IMR-90 (cell line): ENCODE results near the gene PDCL2. TPM values are rescaled to one million over a fixed set of nuclear protein-coding genes. Genes with fewer than 3 reads are reported as not detected.

Source experiments
- ATAC-seq: fragments of 200-7000 bp; cut with Tn5 transposase; 2 replicates; pipeline ENCODE4 v1.9.1; 2020; ENCODE audit warnings: low read depth, mild to moderate bottlenecking, moderate library complexity
- BruUV-seq: library from RNA; stranded (reverse); fragments of 400-500 nt; replicated peaks from 2 replicates; lab custom pipeline; 2021; lab: Mats Ljungman, UMichigan
- CTCF ChIA-PET: fragments of 300-600 bp; formaldehyde crosslinking; extraction: SDS; loops from one replicate; lab custom pipeline; 2021; ENCODE audit warnings: antibody characterized with exemption; lab: Yijun Ruan, JAX
- POLR2A ChIA-PET: fragments of 300-600 bp; sonication (Branson Sonifier 250); formaldehyde crosslinking; loops from one replicate; lab custom pipeline; 2022; ENCODE audit warnings: antibody characterized with exemption; ENCODE audit not compliant: unreplicated experiment; lab: Charles Lee
- DNase-seq: peaks from one replicate; pipeline ENCODE4 v3.0.0; 2013
- H2AFZ ChIP-seq: replicated peaks from 2 replicates; pipeline ENCODE3; 2013; ENCODE audit warnings: low read length, mild to moderate bottlenecking; ENCODE audit not compliant: poor library complexity
- H2AK5ac ChIP-seq: 2 replicates; pipeline ENCODE4 v1.6.1; 2013; ENCODE audit warnings: low read depth, low read length, inconsistent platforms
- H2AK9ac ChIP-seq: replicated peaks from 2 replicates; pipeline ENCODE3; 2013; ENCODE audit warnings: mild to moderate bottlenecking, low read depth, low read length, moderate library complexity; ENCODE audit not compliant: poor library complexity
- H2BK120ac ChIP-seq: 2 replicates; pipeline ENCODE4 v1.6.1; 2013; ENCODE audit warnings: low read depth, low read length, inconsistent platforms
- H2BK15ac ChIP-seq: 3 replicates; pipeline ENCODE4 v1.6.1; 2013; ENCODE audit warnings: low read depth, low read length, inconsistent platforms
- H2BK20ac ChIP-seq: 2 replicates; pipeline ENCODE4 v1.6.1; 2013; ENCODE audit warnings: low read depth, mild to moderate bottlenecking, inconsistent platforms, low read length, moderate library complexity
- H2BK5ac ChIP-seq: 2 replicates; pipeline ENCODE4 v1.6.1; 2013; ENCODE audit warnings: mild to moderate bottlenecking, low read depth, low read length, inconsistent platforms; ENCODE audit not compliant: poor library complexity, severe bottlenecking
- H3K14ac ChIP-seq: replicated peaks from 2 replicates; pipeline ENCODE4 v1.6.1; 2013; ENCODE audit warnings: low read depth, low read length, inconsistent platforms
- H3K18ac ChIP-seq: 2 replicates; pipeline ENCODE4 v1.6.1; 2013; ENCODE audit warnings: low read depth, low read length, control low read depth
- H3K23ac ChIP-seq: 2 replicates; pipeline ENCODE4 v1.6.1; 2013; ENCODE audit warnings: low read depth, low read length, inconsistent platforms
- H3K27ac ChIP-seq: 2 replicates; pipeline ENCODE4 v1.5.1; 2013; ENCODE audit warnings: mild to moderate bottlenecking, control low read depth, low read length; ENCODE audit not compliant: insufficient read depth
- H3K27me3 ChIP-seq: 2 replicates; pipeline ENCODE4 v1.6.1; 2013; ENCODE audit warnings: low read length; ENCODE audit not compliant: control insufficient read depth, insufficient read depth
- H3K36me3 ChIP-seq: 2 replicates; pipeline ENCODE4 v1.6.1; 2013; ENCODE audit warnings: low read length, mixed read lengths; ENCODE audit not compliant: control insufficient read depth, insufficient read depth
- H3K4ac ChIP-seq: 2 replicates; pipeline ENCODE4 v1.6.1; 2013; ENCODE audit warnings: low read depth, low read length, inconsistent platforms
- H3K4me1 ChIP-seq: 2 replicates; pipeline ENCODE4 v1.6.1; 2013; ENCODE audit warnings: low read length, mixed read lengths; ENCODE audit not compliant: control insufficient read depth, insufficient read depth
- H3K4me2 ChIP-seq: 2 replicates; pipeline ENCODE4 v1.6.1; 2013; ENCODE audit warnings: low read depth, mild to moderate bottlenecking, control low read depth, low read length, moderate library complexity
- H3K4me3 ChIP-seq: 2 replicates; pipeline ENCODE4 v1.5.1; 2013; ENCODE audit warnings: low read depth, mild to moderate bottlenecking, control low read depth, low read length, moderate library complexity; ENCODE audit not compliant: insufficient read depth
- H3K56ac ChIP-seq: 2 replicates; pipeline ENCODE4 v1.6.1; 2013; ENCODE audit warnings: low read length, inconsistent platforms; ENCODE audit not compliant: insufficient read depth; ENCODE audit errors: extremely low read depth
- H3K79me1 ChIP-seq, 2 experiments: 2 replicates each; pipeline ENCODE4 v1.6.1; 2013; ENCODE audit warnings: low read length in 2 of 2, inconsistent platforms in 1 of 2, low read depth in 1 of 2
- H3K9ac ChIP-seq: 2 replicates; pipeline ENCODE4 v1.6.1; 2013; ENCODE audit warnings: low read depth, low read length, control low read depth
- H3K9me1 ChIP-seq: 2 replicates; pipeline ENCODE4 v1.6.1; 2013; ENCODE audit warnings: low read length, inconsistent platforms; ENCODE audit not compliant: insufficient read depth
- H3K9me3 ChIP-seq: 2 replicates; pipeline ENCODE4 v1.6.1; 2013; ENCODE audit warnings: low read length; ENCODE audit not compliant: control insufficient read depth, insufficient read depth
- H4K20me1 ChIP-seq: 2 replicates; pipeline ENCODE4 v1.6.1; 2013; ENCODE audit warnings: low read length, inconsistent platforms; ENCODE audit not compliant: insufficient read depth
- H4K5ac ChIP-seq: 2 replicates; pipeline ENCODE4 v1.6.1; 2013; ENCODE audit warnings: mild to moderate bottlenecking, low read depth, low read length, control low read depth
- H4K8ac ChIP-seq, 2 experiments: 2 replicates each; pipeline ENCODE4 v1.6.1; 2013; ENCODE audit warnings: low read depth in 2 of 2, low read length in 2 of 2, control low read depth in 1 of 2, inconsistent platforms in 1 of 2
- H4K91ac ChIP-seq: 2 replicates; pipeline ENCODE4 v1.6.1; 2013; ENCODE audit warnings: low read depth, low read length, inconsistent platforms; ENCODE audit not compliant: insufficient read depth
- BHLHE40 ChIP-seq: fragments of 150-350 bp; IDR thresholded peaks from 2 replicates; pipeline ENCODE4 v1.6.1; 2016; ENCODE audit warnings: mild to moderate bottlenecking, low read depth, low read length
- CEBPB ChIP-seq: IDR thresholded peaks from 2 replicates; pipeline ENCODE4 v1.6.1; 2012; ENCODE audit warnings: low read depth, low read length, improper control_type of control experiment
- CHD1 ChIP-seq: IDR thresholded peaks from 2 replicates; pipeline ENCODE4 v1.6.1; 2012; ENCODE audit warnings: low read depth, low read length, improper control_type of control experiment
- CTCF ChIP-seq: conservative IDR thresholded peaks from 2 replicates; pipeline ENCODE4 v1.5.1; 2012; ENCODE audit warnings: mild to moderate bottlenecking, low read depth, low read length, improper control_type of control experiment
- ELK1 ChIP-seq: fragments of 150-350 bp; IDR thresholded peaks from 2 replicates; pipeline ENCODE4 v1.6.1; 2016; ENCODE audit warnings: low read depth, mild to moderate bottlenecking, low read length, moderate library complexity, borderline replicate concordance
- FOS ChIP-seq: fragments of 150-350 bp; IDR thresholded peaks from 2 replicates; pipeline ENCODE4 v1.6.1; 2016; ENCODE audit warnings: low read depth, low read length
- MAFK ChIP-seq: IDR thresholded peaks from 2 replicates; pipeline ENCODE4 v1.6.1; 2012; ENCODE audit warnings: low read depth, low read length, improper control_type of control experiment
- MAZ ChIP-seq: IDR thresholded peaks from 2 replicates; pipeline ENCODE4 v1.6.1; 2012; ENCODE audit warnings: low read depth, mild to moderate bottlenecking, low read length, improper control_type of control experiment, moderate library complexity, borderline replicate concordance
- MXI1 ChIP-seq: IDR thresholded peaks from 2 replicates; pipeline ENCODE4 v1.6.1; 2012; ENCODE audit warnings: low read depth, mild to moderate bottlenecking, low read length, moderate library complexity, borderline replicate concordance
- NFE2L2 ChIP-seq: fragments of 150-350 bp; IDR thresholded peaks from 2 replicates; pipeline ENCODE4 v1.6.1; 2016; ENCODE audit warnings: low read depth, mild to moderate bottlenecking, low read length
- POLR2A ChIP-seq: IDR thresholded peaks from 2 replicates; pipeline ENCODE4 v1.6.1; 2012; ENCODE audit warnings: mild to moderate bottlenecking, low read depth, low read length
- RAD21 ChIP-seq: IDR thresholded peaks from 2 replicates; pipeline ENCODE4 v1.6.1; 2012; ENCODE audit warnings: low read length, improper control_type of control experiment
- RCOR1 ChIP-seq: IDR thresholded peaks from 2 replicates; pipeline ENCODE4 v1.6.1; 2012; ENCODE audit warnings: mild to moderate bottlenecking, low read length, improper control_type of control experiment; ENCODE audit not compliant: insufficient replicate concordance
- RFX5 ChIP-seq: IDR thresholded peaks from 2 replicates; pipeline ENCODE4 v1.8.0; 2012; ENCODE audit warnings: low read depth, mild to moderate bottlenecking, low read length, moderate library complexity
- SMC3 ChIP-seq: fragments of 150-350 bp; IDR thresholded peaks from 2 replicates; pipeline ENCODE4 v1.6.1; 2016; ENCODE audit warnings: low read depth, mild to moderate bottlenecking, antibody characterized with exemption, low read length, moderate library complexity
- WGBS, 2 experiments: methylation state at CpG; one replicate each; pipeline versions ENCODE4 v1.1.5 to v1.1.7; 2013; ENCODE audit warnings: missing lambda C conversion rate in 2 of 2; ENCODE audit not compliant: insufficient read length in 1 of 2; ENCODE audit errors: extremely low coverage in 2 of 2; 5-methylcytosine and 5-hydroxymethylcytosine counted together
- dilution Hi-C: fragments of 300-500 bp; cut with HindIII; formaldehyde crosslinking; loops from one replicate; pipeline ENCODE4 v1.14.3; 2018; ENCODE audit warnings: low sequenced_read_pairs; ENCODE audit not compliant: unreplicated experiment
- in situ Hi-C: fragments of 300-500 bp; cut with MboI; formaldehyde crosslinking; loops from 3 replicates; pipeline ENCODE4 v1.14.3; 2019; ENCODE audit warnings: low sequenced_read_pairs, inconsistent platforms, mixed read lengths
- intact Hi-C: fragments of 100-400 bp; cut with micrococcal nuclease; formaldehyde crosslinking; loops from 2 replicates; pipeline ENCODE4 v1.10.0; 2022
- polyA plus RNA-seq, 3 experiments: library from polyadenylated mRNA; depleted of rRNA; stranded (reverse); fragments of >200 nt; gene quantifications; 2 replicates each; pipeline ENCODE4 v1.2.3, GENCODE V29; 2012; ENCODE audit warnings: low replicate concordance in 1 of 3
- total RNA-seq: library from RNA; depleted of rRNA; stranded (reverse); fragments of >200 nt; gene quantifications from 2 replicates; pipeline ENCODE4 v1.2.3, GENCODE V29; 2012

PDCL2 gene
- total and polyA plus RNA-seq, 2 of the 4 experiments (the other 2 are of a cell fraction), result not detected

DNA sequence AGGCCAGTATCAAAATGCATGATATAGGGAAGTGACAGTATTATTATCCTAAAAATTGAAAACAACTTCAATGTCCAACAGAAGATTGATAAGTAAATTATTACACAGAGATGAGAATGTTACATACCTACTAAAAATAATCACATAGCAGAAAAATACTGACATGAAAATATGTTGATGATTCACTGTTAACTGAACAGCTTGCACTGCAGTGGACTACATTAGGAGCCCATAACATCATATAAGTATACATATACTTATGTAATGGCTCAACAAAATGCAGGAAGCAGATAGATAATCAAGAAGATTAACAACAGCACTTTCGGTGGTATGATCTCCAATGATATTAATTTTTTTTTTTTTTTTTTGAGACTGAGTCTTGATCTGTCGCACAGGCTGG, 52.4 kb downstream of the PDCL2 start:
- Histone ChIP-seq H3K56ac (no peak overlapping the region), H2AFZ (no peak overlapping the region), H3K4ac (no peak overlapping the region), H2BK120ac (no peak overlapping the region), H3K79me1 (peaks cover 22 to 37% of the 10 kb centered on the region in 2 experiments), H2AK9ac (no peak overlapping the region), H2BK5ac (no peak overlapping the region), H3K9me1 (peaks cover 10% of the 10 kb centered on the region), H4K8ac (no peak overlapping the region), H3K27me3 (no peaks in the 10 kb centered on the region), H3K36me3 (0 out of 2 replicates have a peak, but pooled peaks cover 1% of the 10 kb centered on the region), H3K4me1 (peaks cover 7% of the 10 kb centered on the region), H3K23ac (no peak overlapping the region), H2AK5ac (no peak overlapping the region), H3K4me2 (no peak overlapping the region), H3K14ac (no peak overlapping the region), H4K20me1 (peaks cover 6% of the 10 kb centered on the region; the same call in 1 of the 2 replicates), H2BK15ac (no peak overlapping the region), H4K91ac (no peak overlapping the region), H3K9ac (no peak overlapping the region), H4K5ac (no peak overlapping the region), H3K4me3 (no peak overlapping the region), H3K9me3 (no peaks in the 10 kb centered on the region), H3K18ac (no peak overlapping the region), H2BK20ac (no peak overlapping the region), H3K27ac (no peak overlapping the region)
- intact Hi-C loops (loop anchor here (10.0 kb wide), 1 partner anchor 45 kb away; no protein-coding TSS in a partner anchor), dilution Hi-C loops (no loop called here), in situ Hi-C loops (loop anchor here (25.0 kb wide), 1 partner anchor 1252 kb away; no protein-coding TSS in a partner anchor)
- no TSS peak for BruUV-seq
- TF ChIP-seq ELK1 (no peak), POLR2A (no peak), FOS (no peak), CHD1 (no peak), MAZ (no peak), SMC3 (no peak), RFX5 (no peak), NFE2L2 (no peak), MXI1 (no peak), RAD21 (no peak), MAFK (no peak), BHLHE40 (no peak), CEBPB (no peak), RCOR1 (no peak), CTCF (no peak)
- ATAC-seq, result peak; percentile 56
- ChIA-PET CTCF (no interaction called here), POLR2A (no interaction called here)
- DNase-seq, result peak; percentile 47
- no CpG with 5 or more reads among the region's 2 CpGs for WGBS, 2 experiments
